IMR-90 (cell line): ENCODE measurements around the gene KCTD10. TPM values are rescaled to one million over a fixed set of nuclear protein-coding genes. Genes with fewer than 3 reads are reported as not detected.

Experiments used
- ATAC-seq: fragments of 200-7000 bp; cut with Tn5 transposase; 2 replicates; pipeline ENCODE4 v1.9.1; 2020; ENCODE audit warnings: low read depth, mild to moderate bottlenecking, moderate library complexity
- BruUV-seq: library from RNA; stranded (reverse); fragments of 400-500 nt; replicated peaks from 2 replicates; lab custom pipeline; 2021; lab: Mats Ljungman, UMichigan
- CTCF ChIA-PET: fragments of 300-600 bp; formaldehyde crosslinking; extraction: SDS; loops from one replicate; lab custom pipeline; 2021; ENCODE audit warnings: antibody characterized with exemption; lab: Yijun Ruan, JAX
- POLR2A ChIA-PET: fragments of 300-600 bp; sonication (Branson Sonifier 250); formaldehyde crosslinking; loops from one replicate; lab custom pipeline; 2022; ENCODE audit warnings: antibody characterized with exemption; ENCODE audit not compliant: unreplicated experiment; lab: Charles Lee
- DNase-seq: peaks from one replicate; pipeline ENCODE4 v3.0.0; 2013
- H2AFZ ChIP-seq: replicated peaks from 2 replicates; pipeline ENCODE3; 2013; ENCODE audit warnings: low read length, mild to moderate bottlenecking; ENCODE audit not compliant: poor library complexity
- H2AK5ac ChIP-seq: 2 replicates; pipeline ENCODE4 v1.6.1; 2013; ENCODE audit warnings: low read depth, low read length, inconsistent platforms
- H2AK9ac ChIP-seq: replicated peaks from 2 replicates; pipeline ENCODE3; 2013; ENCODE audit warnings: mild to moderate bottlenecking, low read depth, low read length, moderate library complexity; ENCODE audit not compliant: poor library complexity
- H2BK120ac ChIP-seq: 2 replicates; pipeline ENCODE4 v1.6.1; 2013; ENCODE audit warnings: low read depth, low read length, inconsistent platforms
- H2BK15ac ChIP-seq: 3 replicates; pipeline ENCODE4 v1.6.1; 2013; ENCODE audit warnings: low read depth, low read length, inconsistent platforms
- H2BK20ac ChIP-seq: 2 replicates; pipeline ENCODE4 v1.6.1; 2013; ENCODE audit warnings: low read depth, mild to moderate bottlenecking, inconsistent platforms, low read length, moderate library complexity
- H2BK5ac ChIP-seq: 2 replicates; pipeline ENCODE4 v1.6.1; 2013; ENCODE audit warnings: mild to moderate bottlenecking, low read depth, low read length, inconsistent platforms; ENCODE audit not compliant: poor library complexity, severe bottlenecking
- H3K14ac ChIP-seq: replicated peaks from 2 replicates; pipeline ENCODE4 v1.6.1; 2013; ENCODE audit warnings: low read depth, low read length, inconsistent platforms
- H3K18ac ChIP-seq: 2 replicates; pipeline ENCODE4 v1.6.1; 2013; ENCODE audit warnings: low read depth, low read length, control low read depth
- H3K23ac ChIP-seq: 2 replicates; pipeline ENCODE4 v1.6.1; 2013; ENCODE audit warnings: low read depth, low read length, inconsistent platforms
- H3K27ac ChIP-seq: 2 replicates; pipeline ENCODE4 v1.5.1; 2013; ENCODE audit warnings: mild to moderate bottlenecking, control low read depth, low read length; ENCODE audit not compliant: insufficient read depth
- H3K27me3 ChIP-seq: 2 replicates; pipeline ENCODE4 v1.6.1; 2013; ENCODE audit warnings: low read length; ENCODE audit not compliant: control insufficient read depth, insufficient read depth
- H3K36me3 ChIP-seq: 2 replicates; pipeline ENCODE4 v1.6.1; 2013; ENCODE audit warnings: low read length, mixed read lengths; ENCODE audit not compliant: control insufficient read depth, insufficient read depth
- H3K4ac ChIP-seq: 2 replicates; pipeline ENCODE4 v1.6.1; 2013; ENCODE audit warnings: low read depth, low read length, inconsistent platforms
- H3K4me1 ChIP-seq: 2 replicates; pipeline ENCODE4 v1.6.1; 2013; ENCODE audit warnings: low read length, mixed read lengths; ENCODE audit not compliant: control insufficient read depth, insufficient read depth
- H3K4me2 ChIP-seq: 2 replicates; pipeline ENCODE4 v1.6.1; 2013; ENCODE audit warnings: low read depth, mild to moderate bottlenecking, control low read depth, low read length, moderate library complexity
- H3K4me3 ChIP-seq: 2 replicates; pipeline ENCODE4 v1.5.1; 2013; ENCODE audit warnings: low read depth, mild to moderate bottlenecking, control low read depth, low read length, moderate library complexity; ENCODE audit not compliant: insufficient read depth
- H3K56ac ChIP-seq: 2 replicates; pipeline ENCODE4 v1.6.1; 2013; ENCODE audit warnings: low read length, inconsistent platforms; ENCODE audit not compliant: insufficient read depth; ENCODE audit errors: extremely low read depth
- H3K79me1 ChIP-seq, 2 experiments: 2 replicates each; pipeline ENCODE4 v1.6.1; 2013; ENCODE audit warnings: low read length in 2 of 2, inconsistent platforms in 1 of 2, low read depth in 1 of 2
- H3K9ac ChIP-seq: 2 replicates; pipeline ENCODE4 v1.6.1; 2013; ENCODE audit warnings: low read depth, low read length, control low read depth
- H3K9me1 ChIP-seq: 2 replicates; pipeline ENCODE4 v1.6.1; 2013; ENCODE audit warnings: low read length, inconsistent platforms; ENCODE audit not compliant: insufficient read depth
- H3K9me3 ChIP-seq: 2 replicates; pipeline ENCODE4 v1.6.1; 2013; ENCODE audit warnings: low read length; ENCODE audit not compliant: control insufficient read depth, insufficient read depth
- H4K20me1 ChIP-seq: 2 replicates; pipeline ENCODE4 v1.6.1; 2013; ENCODE audit warnings: low read length, inconsistent platforms; ENCODE audit not compliant: insufficient read depth
- H4K5ac ChIP-seq: 2 replicates; pipeline ENCODE4 v1.6.1; 2013; ENCODE audit warnings: mild to moderate bottlenecking, low read depth, low read length, control low read depth
- H4K8ac ChIP-seq, 2 experiments: 2 replicates each; pipeline ENCODE4 v1.6.1; 2013; ENCODE audit warnings: low read depth in 2 of 2, low read length in 2 of 2, control low read depth in 1 of 2, inconsistent platforms in 1 of 2
- H4K91ac ChIP-seq: 2 replicates; pipeline ENCODE4 v1.6.1; 2013; ENCODE audit warnings: low read depth, low read length, inconsistent platforms; ENCODE audit not compliant: insufficient read depth
- CEBPB ChIP-seq: IDR thresholded peaks from 2 replicates; pipeline ENCODE4 v1.6.1; 2012; ENCODE audit warnings: low read depth, low read length, improper control_type of control experiment
- FOS ChIP-seq: fragments of 150-350 bp; IDR thresholded peaks from 2 replicates; pipeline ENCODE4 v1.6.1; 2016; ENCODE audit warnings: low read depth, low read length
- MAZ ChIP-seq: IDR thresholded peaks from 2 replicates; pipeline ENCODE4 v1.6.1; 2012; ENCODE audit warnings: low read depth, mild to moderate bottlenecking, low read length, improper control_type of control experiment, moderate library complexity, borderline replicate concordance
- MXI1 ChIP-seq: IDR thresholded peaks from 2 replicates; pipeline ENCODE4 v1.6.1; 2012; ENCODE audit warnings: low read depth, mild to moderate bottlenecking, low read length, moderate library complexity, borderline replicate concordance
- NFE2L2 ChIP-seq: fragments of 150-350 bp; IDR thresholded peaks from 2 replicates; pipeline ENCODE4 v1.6.1; 2016; ENCODE audit warnings: low read depth, mild to moderate bottlenecking, low read length
- RAD21 ChIP-seq: IDR thresholded peaks from 2 replicates; pipeline ENCODE4 v1.6.1; 2012; ENCODE audit warnings: low read length, improper control_type of control experiment
- SMC3 ChIP-seq: fragments of 150-350 bp; IDR thresholded peaks from 2 replicates; pipeline ENCODE4 v1.6.1; 2016; ENCODE audit warnings: low read depth, mild to moderate bottlenecking, antibody characterized with exemption, low read length, moderate library complexity
- WGBS, 2 experiments: methylation state at CpG; one replicate each; pipeline versions ENCODE4 v1.1.5 to v1.1.7; 2013; ENCODE audit warnings: missing lambda C conversion rate in 2 of 2; ENCODE audit not compliant: insufficient read length in 1 of 2; ENCODE audit errors: extremely low coverage in 2 of 2; 5-methylcytosine and 5-hydroxymethylcytosine counted together
- dilution Hi-C: fragments of 300-500 bp; cut with HindIII; formaldehyde crosslinking; loops from one replicate; pipeline ENCODE4 v1.14.3; 2018; ENCODE audit warnings: low sequenced_read_pairs; ENCODE audit not compliant: unreplicated experiment
- in situ Hi-C: fragments of 300-500 bp; cut with MboI; formaldehyde crosslinking; loops from 3 replicates; pipeline ENCODE4 v1.14.3; 2019; ENCODE audit warnings: low sequenced_read_pairs, inconsistent platforms, mixed read lengths
- intact Hi-C: fragments of 100-400 bp; cut with micrococcal nuclease; formaldehyde crosslinking; loops from 2 replicates; pipeline ENCODE4 v1.10.0; 2022
- polyA plus RNA-seq, 3 experiments: library from polyadenylated mRNA; depleted of rRNA; stranded (reverse); fragments of >200 nt; gene quantifications; 2 replicates each; pipeline ENCODE4 v1.2.3, GENCODE V29; 2012; ENCODE audit warnings: low replicate concordance in 1 of 3
- total RNA-seq: library from RNA; depleted of rRNA; stranded (reverse); fragments of >200 nt; gene quantifications from 2 replicates; pipeline ENCODE4 v1.2.3, GENCODE V29; 2012
- TF ChIP-seq, protein P1 (sequence below): fragments of 150-350 bp; IDR thresholded peaks from 2 replicates; pipeline ENCODE4 v1.6.1; 2016; ENCODE audit warnings: low read depth, mild to moderate bottlenecking, low read length, moderate library complexity, borderline replicate concordance
- TF ChIP-seq, protein P2 (sequence below): conservative IDR thresholded peaks from 2 replicates; pipeline ENCODE4 v1.5.1; 2012; ENCODE audit warnings: mild to moderate bottlenecking, low read depth, low read length, improper control_type of control experiment

Gene KCTD10
- total and polyA plus RNA-seq, 2 of the 4 experiments (the other 2 are of a cell fraction), result 72.1 to 88.4 TPM

DNA sequence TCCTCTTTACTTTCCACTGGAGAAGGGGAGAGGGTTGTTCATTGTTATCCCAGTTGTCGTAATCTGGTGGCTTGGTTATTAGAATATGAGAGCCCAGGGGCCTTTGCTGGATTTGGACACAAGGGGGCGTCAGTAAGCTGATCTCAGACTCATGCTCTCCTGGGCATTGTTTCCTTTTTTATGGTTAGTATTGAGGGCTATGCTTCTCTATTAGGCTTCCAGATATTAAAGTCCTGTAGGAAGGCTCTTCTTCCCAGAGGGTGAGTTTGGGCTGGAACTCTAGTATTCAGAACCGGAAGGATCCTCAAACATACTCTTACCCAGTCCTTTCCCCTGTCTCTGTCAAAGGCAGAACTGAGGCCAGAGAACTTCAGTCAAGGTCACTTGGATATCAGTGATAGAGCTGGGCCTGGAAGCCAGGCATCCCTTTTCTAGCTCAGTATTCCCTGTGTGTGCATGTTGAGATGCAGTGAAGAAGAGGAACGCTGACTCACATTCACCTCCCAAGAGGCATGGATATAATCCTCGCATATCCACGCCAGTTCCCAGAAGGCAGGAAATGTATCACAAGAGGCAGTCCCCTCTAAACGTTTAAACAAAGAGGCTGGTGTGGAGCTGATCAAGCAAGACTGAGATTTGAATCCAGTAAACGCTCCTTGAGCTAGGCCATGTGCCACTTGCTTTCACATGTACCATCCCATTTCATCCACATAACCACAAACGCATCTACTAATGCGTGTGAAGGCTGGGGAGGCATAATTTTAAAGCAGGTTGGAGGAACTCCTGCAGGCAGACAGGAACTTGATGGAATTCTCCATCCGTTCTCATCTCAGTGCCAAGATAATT lies 41.9 kb upstream of the KCTD10 start:
- Histone ChIP-seq H2AK5ac (peak overlapping the region; percentile 73), H3K9me1 (peaks cover 3% of the 10 kb centered on the region), H3K4me2 (0 out of 2 replicates have a peak overlapping the region, but pooled peaks have one; percentile 13), H3K4me1 (peaks cover 7% of the 10 kb centered on the region), H2AFZ (peak overlapping the region; percentile 75), H2BK20ac (peak overlapping the region; percentile 71; the same call in 1 of the 2 replicates), H2BK5ac (peak overlapping the region; percentile 68), H3K23ac (peak overlapping the region; percentile 77), H3K36me3 (peaks cover 61% of the 10 kb centered on the region), H3K9me3 (no peaks in the 10 kb centered on the region), H3K79me1 (no peaks in the 10 kb centered on the region), H3K27me3 (no peaks in the 10 kb centered on the region), H3K14ac (peak overlapping the region; percentile 88), H3K56ac (peak overlapping the region; percentile 62), H2BK120ac (peak overlapping the region; percentile 88), H3K4ac (peak overlapping the region; percentile 96), H3K18ac (peak overlapping the region; percentile 59; the same call in 1 of the 2 replicates), H2AK9ac (peak overlapping the region; percentile 37), H3K4me3 (no peak overlapping the region), H4K91ac (peak overlapping the region; percentile 89), H3K9ac (no peak overlapping the region; the same call in 1 of the 2 replicates), H2BK15ac (peak overlapping the region; percentile 26; the same call in 1 of the 3 replicates), H4K20me1 (no peaks in the 10 kb centered on the region), H3K27ac (peak overlapping the region; percentile 67), H4K8ac (peak overlapping the region; percentile 31 to 79; a peak in 3 of 4 replicates), H4K5ac (peak overlapping the region; percentile 48)
- in situ Hi-C loops, result loop anchor here (5.0 kb wide), 1 partner anchor 253 kb away; no protein-coding TSS in a partner anchor
- CTCF ChIA-PET, result interaction anchor here (0.6 to 1.5 kb wide), 8 partner anchors 9 to 1185 kb away, joined by 3 to 7 read pairs (median 4); partner anchors contain the start of gene MVK
- no TSS peak for BruUV-seq
- ATAC-seq, result peak; percentile 91
- POLR2A ChIA-PET, result no interaction called here
- peak; percentile 92 for DNase-seq
- intact Hi-C loops, result loop anchor here (1.0 to 2.0 kb wide), 4 partner anchors 54 to 326 kb away; partner anchors contain the start of genes MMAB and MVK
- no CpG with 5 or more reads among the region's 11 CpGs for WGBS, 2 experiments
- TF ChIP-seq NFE2L2 (peak; percentile 43; the same call in 1 of the 2 replicates), MAZ (0 out of 2 replicates have a peak, but pooled peaks have one; percentile 35), FOS (0 out of 2 replicates have a peak, but pooled peaks have one; percentile 14), RAD21 (peak; percentile 82), MXI1 (peak; percentile 73; the same call in 1 of the 2 replicates), SMC3 (peak; percentile 84), CEBPB (no peak)
- TF ChIP-seq, protein P1, sequence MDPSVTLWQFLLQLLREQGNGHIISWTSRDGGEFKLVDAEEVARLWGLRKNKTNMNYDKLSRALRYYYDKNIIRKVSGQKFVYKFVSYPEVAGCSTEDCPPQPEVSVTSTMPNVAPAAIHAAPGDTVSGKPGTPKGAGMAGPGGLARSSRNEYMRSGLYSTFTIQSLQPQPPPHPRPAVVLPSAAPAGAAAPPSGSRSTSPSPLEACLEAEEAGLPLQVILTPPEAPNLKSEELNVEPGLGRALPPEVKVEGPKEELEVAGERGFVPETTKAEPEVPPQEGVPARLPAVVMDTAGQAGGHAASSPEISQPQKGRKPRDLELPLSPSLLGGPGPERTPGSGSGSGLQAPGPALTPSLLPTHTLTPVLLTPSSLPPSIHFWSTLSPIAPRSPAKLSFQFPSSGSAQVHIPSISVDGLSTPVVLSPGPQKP, result no peak
- TF ChIP-seq, protein P2, sequence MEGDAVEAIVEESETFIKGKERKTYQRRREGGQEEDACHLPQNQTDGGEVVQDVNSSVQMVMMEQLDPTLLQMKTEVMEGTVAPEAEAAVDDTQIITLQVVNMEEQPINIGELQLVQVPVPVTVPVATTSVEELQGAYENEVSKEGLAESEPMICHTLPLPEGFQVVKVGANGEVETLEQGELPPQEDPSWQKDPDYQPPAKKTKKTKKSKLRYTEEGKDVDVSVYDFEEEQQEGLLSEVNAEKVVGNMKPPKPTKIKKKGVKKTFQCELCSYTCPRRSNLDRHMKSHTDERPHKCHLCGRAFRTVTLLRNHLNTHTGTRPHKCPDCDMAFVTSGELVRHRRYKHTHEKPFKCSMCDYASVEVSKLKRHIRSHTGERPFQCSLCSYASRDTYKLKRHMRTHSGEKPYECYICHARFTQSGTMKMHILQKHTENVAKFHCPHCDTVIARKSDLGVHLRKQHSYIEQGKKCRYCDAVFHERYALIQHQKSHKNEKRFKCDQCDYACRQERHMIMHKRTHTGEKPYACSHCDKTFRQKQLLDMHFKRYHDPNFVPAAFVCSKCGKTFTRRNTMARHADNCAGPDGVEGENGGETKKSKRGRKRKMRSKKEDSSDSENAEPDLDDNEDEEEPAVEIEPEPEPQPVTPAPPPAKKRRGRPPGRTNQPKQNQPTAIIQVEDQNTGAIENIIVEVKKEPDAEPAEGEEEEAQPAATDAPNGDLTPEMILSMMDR, result peak; percentile 84
- dilution Hi-C loops, result no loop called here
